ENCODE results near the gene NEK2.
"Not testable (repeated sequence)": the region's sequence is repeated elsewhere in the genome, so short reads cannot be mapped to it uniquely, and the experiment has no call there.

NEK2 gene

GRCh38 chr1:211639475-211640300 is 35.7 kb downstream of the NEK2 start:
- Mint-ChIP-seq H3K27ac (no peak overlapping the region), H3K4me1 (peaks cover 16% of the 10 kb centered on the region), H3K27me3 (peaks cover 38% of the 10 kb centered on the region), H3K4me3 (no peak overlapping the region), H3K9me3 (no peaks in the 10 kb centered on the region), H3K36me3 (no peaks in the 10 kb centered on the region)
- no peak for DNase-seq
- CTCF ChIA-PET = interaction anchor here (1.5 kb wide), 1 partner anchor 15 kb away, joined by 6 read pairs; no protein-coding TSS in a partner anchor

DNA sequence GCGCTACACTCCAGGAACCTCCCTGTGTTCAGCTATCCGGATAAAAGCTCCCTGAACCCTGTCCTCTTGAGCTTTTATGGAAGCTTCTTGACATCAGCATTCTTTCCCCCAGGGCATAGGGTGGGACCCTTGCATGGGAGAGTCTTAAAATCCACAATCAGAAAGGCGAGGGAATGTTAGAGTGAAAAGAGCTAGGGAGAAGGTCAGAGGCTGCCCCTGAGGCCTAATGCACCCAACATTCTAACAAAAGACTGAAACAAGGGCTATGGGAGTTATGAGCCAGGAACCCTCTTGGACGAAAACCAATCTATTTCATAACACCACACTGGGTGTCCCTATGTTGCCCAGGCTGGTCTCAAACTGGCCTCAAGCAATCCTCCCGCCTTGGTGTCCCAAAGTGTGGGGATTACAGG is 36.7 kb downstream of the NEK2 start:
- H3K36me3 Mint-ChIP-seq = no peaks in the 10 kb centered on the region
- no peak overlapping the region for H3K27ac Mint-ChIP-seq
- H3K4me3 Mint-ChIP-seq = no peak overlapping the region
- peaks cover 12% of the 10 kb centered on the region for H3K4me1 Mint-ChIP-seq
- peaks cover 34% of the 10 kb centered on the region for H3K27me3 Mint-ChIP-seq
- H3K9me3 Mint-ChIP-seq = no peaks in the 10 kb centered on the region
- no peak for DNase-seq
- CTCF ChIA-PET = no interaction called here

- no peak for DNase-seq
- Mint-ChIP-seq H3K27ac (no peak overlapping the region), H3K36me3 (no peaks in the 10 kb centered on the region), H3K4me1 (peaks cover 12% of the 10 kb centered on the region), H3K27me3 (peaks cover 31% of the 10 kb centered on the region), H3K4me3 (no peak overlapping the region), H3K9me3 (no peaks in the 10 kb centered on the region)
- CTCF ChIA-PET = interaction anchor here (0.6 to 1.0 kb wide), 2 partner anchors 9 to 1854 kb away, joined by 3 to 4 read pairs; no protein-coding TSS in a partner anchor
Observed at GRCh38 chr1:211638246-211638645, 37.2 kb downstream of the NEK2 start.

DNA sequence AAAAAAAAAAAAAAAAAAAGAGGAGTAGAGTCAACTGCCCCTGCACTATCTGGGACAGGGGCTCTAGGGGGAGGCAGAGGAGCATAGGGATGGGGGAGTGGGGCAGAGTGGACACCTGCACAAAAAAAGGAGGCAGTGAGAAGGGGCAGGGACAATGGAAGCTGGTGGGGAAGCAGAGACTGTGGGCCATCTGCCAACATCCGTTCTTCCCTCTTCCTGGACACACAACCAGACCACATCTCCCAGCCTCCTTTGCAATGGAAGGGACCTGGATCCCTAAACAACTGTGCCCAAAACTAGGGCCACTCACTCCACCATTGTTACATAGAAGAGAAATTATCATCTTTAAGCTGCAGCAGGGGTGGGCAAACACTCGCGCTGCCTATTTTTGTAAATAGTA is 38.4 kb downstream of the NEK2 start:
- CTCF ChIA-PET = no interaction called here
- Mint-ChIP-seq H3K27me3 (peaks cover 35% of the 10 kb centered on the region), H3K4me1 (peaks cover 4% of the 10 kb centered on the region), H3K27ac (no peak overlapping the region), H3K36me3 (no peaks in the 10 kb centered on the region), H3K4me3 (no peak overlapping the region), H3K9me3 (no peaks in the 10 kb centered on the region)
- no peak for DNase-seq

- H3K4me3 Mint-ChIP-seq, H3K36me3 Mint-ChIP-seq, H3K27ac Mint-ChIP-seq, CTCF ChIA-PET, DNase-seq, H3K9me3 Mint-ChIP-seq, H3K4me1 Mint-ChIP-seq: not testable (repeated sequence)
- peaks cover 39% of the 10 kb centered on the region for H3K27me3 Mint-ChIP-seq
Observed at GRCh38 chr1:211636575-211637029, 38.8 kb downstream of the NEK2 start.

- Mint-ChIP-seq H3K4me3 (no peak overlapping the region), H3K9me3 (no peaks in the 10 kb centered on the region), H3K4me1 (peaks cover 6% of the 10 kb centered on the region), H3K27me3 (peaks cover 47% of the 10 kb centered on the region), H3K36me3 (no peaks in the 10 kb centered on the region), H3K27ac (no peak overlapping the region)
- CTCF ChIA-PET = interaction anchor here (1.0 kb wide), 1 partner anchor 15 kb away, joined by 3 read pairs; no protein-coding TSS in a partner anchor
- DNase-seq = no peak
Observed at GRCh38 chr1:211635597-211636205, 39.7 kb downstream of the NEK2 start.

DNA sequence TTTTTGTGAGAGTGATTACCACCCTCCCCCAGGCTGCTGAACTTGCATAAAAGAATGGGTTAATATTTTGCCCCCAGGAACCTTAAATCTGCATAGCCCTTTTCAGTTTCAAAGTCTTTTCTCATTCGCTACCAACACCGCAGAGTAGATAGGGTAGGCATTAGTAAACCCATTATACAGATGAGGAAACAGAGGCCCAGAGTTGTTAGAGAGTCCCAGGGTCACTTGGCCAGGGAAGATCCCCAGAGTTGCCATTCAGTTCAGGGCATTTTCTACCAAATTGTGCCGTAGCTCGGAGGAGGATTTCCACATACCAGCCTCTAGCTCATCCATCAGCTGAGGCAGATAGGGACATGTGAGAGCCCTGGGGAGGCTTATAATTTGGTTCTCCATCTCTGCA is 40.5 kb downstream of the NEK2 start:
- H3K36me3 Mint-ChIP-seq = no peaks in the 10 kb centered on the region
- H3K4me1 Mint-ChIP-seq = peaks cover 6% of the 10 kb centered on the region
- peaks cover 50% of the 10 kb centered on the region for H3K27me3 Mint-ChIP-seq
- H3K27ac Mint-ChIP-seq = no peak overlapping the region
- CTCF ChIA-PET = interaction anchor here (0.5 to 1.2 kb wide), 3 partner anchors 16 to 567 kb away, joined by 3 to 4 read pairs (median 3); no protein-coding TSS in a partner anchor
- DNase-seq = no peak
- no peak overlapping the region for H3K4me3 Mint-ChIP-seq
- no peaks in the 10 kb centered on the region for H3K9me3 Mint-ChIP-seq

DNA sequence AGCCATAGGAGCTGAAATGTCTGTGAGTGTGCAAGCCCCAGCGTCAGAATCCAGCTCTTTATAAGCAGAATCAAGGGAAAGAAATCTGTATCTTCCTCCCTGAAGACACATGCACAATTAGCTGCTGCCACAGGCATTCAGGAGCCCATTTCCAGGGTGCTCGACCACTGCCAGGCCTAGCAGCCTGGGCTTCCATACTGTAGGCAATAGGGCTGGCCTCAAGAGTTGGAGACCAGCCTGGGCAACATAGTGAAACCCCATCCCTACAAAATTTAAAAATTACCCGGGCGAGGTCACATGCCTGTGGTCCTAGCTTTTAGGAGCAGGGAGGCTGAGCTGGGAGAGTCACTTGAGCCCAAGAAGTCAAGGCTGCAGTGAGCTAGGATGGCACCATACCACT is 41.0 kb downstream of the NEK2 start:
- CTCF ChIA-PET = interaction anchor here (0.5 to 1.2 kb wide), 3 partner anchors 17 to 568 kb away, joined by 3 to 4 read pairs (median 3); no protein-coding TSS in a partner anchor
- peaks cover 6% of the 10 kb centered on the region for H3K4me1 Mint-ChIP-seq
- no peak overlapping the region for H3K27ac Mint-ChIP-seq
- no peaks in the 10 kb centered on the region for H3K36me3 Mint-ChIP-seq
- no peak for DNase-seq
- H3K4me3 Mint-ChIP-seq = no peak overlapping the region
- no peaks in the 10 kb centered on the region for H3K9me3 Mint-ChIP-seq
- peaks cover 46% of the 10 kb centered on the region for H3K27me3 Mint-ChIP-seq

DNA sequence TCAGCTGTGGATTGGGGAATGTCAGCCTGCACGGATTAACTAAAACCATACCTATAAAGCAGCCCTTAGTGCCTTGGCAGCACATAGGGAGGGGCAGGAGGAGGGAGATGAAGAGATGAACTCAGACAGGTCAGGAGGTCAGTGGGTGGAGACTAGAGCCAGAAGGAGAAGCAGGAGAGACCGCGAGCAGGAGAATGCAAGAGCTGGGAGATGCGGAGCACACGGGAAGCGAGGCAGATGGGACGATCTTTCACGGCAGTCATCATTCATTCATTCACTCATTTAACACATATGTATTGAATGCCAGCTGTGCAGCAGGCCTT is 41.9 kb downstream of the NEK2 start:
- peaks cover 6% of the 10 kb centered on the region for H3K4me1 Mint-ChIP-seq
- peaks cover 51% of the 10 kb centered on the region for H3K27me3 Mint-ChIP-seq
- no peaks in the 10 kb centered on the region for H3K9me3 Mint-ChIP-seq
- H3K27ac Mint-ChIP-seq = no peak overlapping the region
- CTCF ChIA-PET = interaction anchor here (1.5 kb wide), 1 partner anchor 19 kb away, joined by 4 read pairs; no protein-coding TSS in a partner anchor
- H3K36me3 Mint-ChIP-seq = no peaks in the 10 kb centered on the region
- H3K4me3 Mint-ChIP-seq = no peak overlapping the region
- DNase-seq = no peak

GRCh38 chr1:211632808-211633523 is 42.5 kb downstream of the NEK2 start:
- CTCF ChIA-PET = interaction anchor here (0.6 to 1.5 kb wide), 2 partner anchors 19 to 1049 kb away, joined by 3 to 4 read pairs; no protein-coding TSS in a partner anchor
- H3K4me3 Mint-ChIP-seq = no peak overlapping the region
- peaks cover 6% of the 10 kb centered on the region for H3K4me1 Mint-ChIP-seq
- peaks cover 54% of the 10 kb centered on the region for H3K27me3 Mint-ChIP-seq
- DNase-seq = no peak
- H3K9me3 Mint-ChIP-seq = no peaks in the 10 kb centered on the region
- H3K27ac Mint-ChIP-seq = no peak overlapping the region
- no peaks in the 10 kb centered on the region for H3K36me3 Mint-ChIP-seq

DNA sequence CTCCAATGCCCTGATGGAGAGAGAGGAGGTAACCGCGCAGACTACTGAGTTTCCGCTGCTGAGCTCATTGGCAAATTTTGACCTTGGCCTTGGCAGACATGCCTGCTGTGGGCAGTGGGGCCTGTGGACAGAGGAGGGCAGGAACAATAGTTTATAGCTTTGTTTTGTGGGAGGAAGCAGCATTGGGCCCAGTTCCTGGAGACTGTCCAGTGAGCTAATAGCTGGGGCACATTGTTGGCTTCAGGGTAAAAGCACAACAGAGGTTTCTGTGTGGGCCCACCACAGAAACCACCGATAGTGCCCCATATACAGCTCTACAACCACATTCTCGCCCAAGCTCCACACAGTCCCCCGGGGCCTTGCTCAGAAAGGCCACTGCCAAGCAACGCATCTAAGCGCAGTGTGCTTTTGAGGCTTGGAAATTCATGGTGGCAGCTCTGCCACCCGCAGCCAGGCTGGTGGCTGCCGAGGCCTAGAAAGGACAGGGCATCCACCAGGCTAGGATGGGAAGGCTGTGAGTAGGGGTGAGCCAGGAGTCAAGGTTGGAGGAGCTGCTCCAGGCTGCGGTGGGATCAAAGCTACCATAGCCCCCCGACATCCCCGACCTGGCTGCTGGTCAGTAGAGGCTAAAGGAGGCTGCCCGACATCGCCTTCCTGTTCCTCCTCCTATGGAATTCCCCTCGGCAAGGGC is 43.2 kb downstream of the NEK2 start:
- CTCF ChIA-PET = interaction anchor here (0.6 to 1.7 kb wide), 4 partner anchors 20 to 1049 kb away, joined by 3 to 5 read pairs (median 4); no protein-coding TSS in a partner anchor
- Mint-ChIP-seq H3K4me1 (peaks cover 6% of the 10 kb centered on the region), H3K27ac (no peak overlapping the region), H3K9me3 (no peaks in the 10 kb centered on the region), H3K36me3 (no peaks in the 10 kb centered on the region), H3K4me3 (no peak overlapping the region), H3K27me3 (peaks cover 54% of the 10 kb centered on the region)
- no peak for DNase-seq

DNA sequence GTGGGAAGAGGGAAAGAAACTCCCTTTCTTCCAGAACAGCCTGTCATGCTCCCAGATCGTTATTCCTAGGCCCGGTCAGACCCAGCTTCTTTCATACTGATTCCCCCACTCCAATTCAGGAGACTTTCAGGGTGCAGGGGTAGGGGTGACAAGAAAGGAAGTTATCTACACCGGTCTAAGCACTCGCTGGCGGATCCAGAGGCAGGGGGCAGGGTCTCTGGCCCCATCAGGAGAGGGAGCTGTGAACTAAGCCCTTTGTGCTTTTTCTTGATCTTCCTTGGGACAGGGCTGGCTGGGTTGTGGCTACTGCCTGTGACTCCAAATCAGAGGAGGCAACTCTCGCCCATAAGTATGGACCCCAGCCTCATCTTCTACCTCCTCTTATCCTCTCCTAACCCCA is 44.3 kb downstream of the NEK2 start:
- H3K27me3 Mint-ChIP-seq = peaks cover 59% of the 10 kb centered on the region
- DNase-seq = no peak
- H3K36me3 Mint-ChIP-seq = no peaks in the 10 kb centered on the region
- CTCF ChIA-PET = interaction anchor here (1.4 to 1.7 kb wide), 2 partner anchors 23 to 116 kb away, joined by 3 to 5 read pairs; no protein-coding TSS in a partner anchor
- H3K4me3 Mint-ChIP-seq = no peak overlapping the region
- no peaks in the 10 kb centered on the region for H3K9me3 Mint-ChIP-seq
- no peak overlapping the region for H3K27ac Mint-ChIP-seq
- peaks cover 6% of the 10 kb centered on the region for H3K4me1 Mint-ChIP-seq

DNA sequence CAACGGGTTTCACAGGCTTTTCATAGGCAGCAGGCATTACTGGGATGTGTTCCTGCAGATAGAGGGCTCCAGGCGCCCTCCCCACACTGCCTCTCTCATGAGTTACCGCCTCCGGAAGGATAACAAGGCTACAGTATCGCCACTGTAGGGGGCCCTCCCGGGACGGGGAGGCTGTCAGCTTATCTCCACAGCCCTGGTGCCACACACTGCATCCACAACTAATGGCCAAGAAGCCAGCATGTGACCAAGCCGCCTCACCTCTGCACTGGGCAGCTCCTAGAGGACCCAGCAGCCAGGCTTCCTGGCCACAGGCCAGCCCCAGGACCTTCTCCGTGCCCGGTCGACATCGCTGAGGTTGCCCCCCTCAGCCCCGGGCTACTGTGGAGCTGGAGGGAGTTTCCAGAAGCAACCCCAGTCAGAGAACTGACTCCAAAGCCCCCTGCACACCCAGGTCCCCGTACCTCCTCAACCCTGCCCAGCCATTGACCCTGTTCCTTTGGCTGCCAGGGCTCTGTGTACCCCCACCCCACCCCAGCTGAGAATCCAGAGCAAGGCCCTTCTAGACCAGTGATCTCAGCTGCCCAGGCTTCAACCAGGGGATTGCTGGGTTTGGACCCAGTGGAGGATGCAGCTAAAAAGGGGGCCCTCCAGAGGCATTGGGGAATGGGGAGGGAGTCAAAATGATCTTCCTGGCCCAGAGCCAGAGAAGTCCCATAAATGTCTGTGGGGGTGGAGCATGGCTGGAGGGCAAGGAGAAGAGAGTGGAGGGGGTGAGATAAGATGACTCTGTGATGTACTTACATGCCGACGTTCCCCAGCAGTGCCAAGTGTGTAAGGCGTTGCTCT is 45.0 kb downstream of the NEK2 start:
- H3K9me3 Mint-ChIP-seq = no peaks in the 10 kb centered on the region
- no peak for DNase-seq
- CTCF ChIA-PET = interaction anchor here (0.6 to 1.7 kb wide), 4 partner anchors 24 to 291 kb away, joined by 3 to 5 read pairs (median 4); no protein-coding TSS in a partner anchor
- H3K4me1 Mint-ChIP-seq = peaks cover 6% of the 10 kb centered on the region
- H3K27me3 Mint-ChIP-seq = peaks cover 58% of the 10 kb centered on the region
- H3K4me3 Mint-ChIP-seq = no peak overlapping the region
- no peaks in the 10 kb centered on the region for H3K36me3 Mint-ChIP-seq
- H3K27ac Mint-ChIP-seq = no peak overlapping the region

Data from activated naive CD4-positive, alpha-beta T cell treated with anti-CD3 and anti-CD28 coated beads, Interleukin-2, amount 10 ng/mL, durations not matched to agents 7 days and 5 days (primary cell).